K562 (cell line): ENCODE results near the gene MALSU1. TPM values are rescaled to one million over a fixed set of nuclear protein-coding genes. Genes with fewer than 3 reads are reported as not detected.

Experiments
- ATF7 ChIP-seq: fragments of 450-650 bp; IDR thresholded peaks from 2 replicates; pipeline ENCODE4 v1.7.1; 2014; ENCODE audit warnings: mild to moderate bottlenecking, moderate library complexity
- CTCF ChIP-seq, 3 experiments: IDR thresholded peaks in 2 of 3; conservative IDR thresholded peaks in 1 of 3; 2 replicates each; pipeline ENCODE4 v1.5.1; 2011 to 2012; ENCODE audit warnings: low read length in 3 of 3, mild to moderate bottlenecking in 3 of 3, control low read depth in 2 of 3, improper control_type of control experiment in 1 of 3, inconsistent platforms in 1 of 3, low read depth in 1 of 3, mixed read lengths in 1 of 3, moderate library complexity in 1 of 3; ENCODE audit not compliant: insufficient read depth in 2 of 3
- DLX4 ChIP-seq: fragments of 250-450 bp; sonication (Bioruptor Pico); IDR thresholded peaks from 2 replicates; pipeline ENCODE4 v1.6.1; 2021; ENCODE audit warnings: mild to moderate bottlenecking
- E2F1 ChIP-seq: sonication (generic); formaldehyde crosslinking; IDR thresholded peaks from 2 replicates; pipeline ENCODE4 v1.8.1; 2023; ENCODE audit warnings: mild to moderate bottlenecking, missing genetic modification reagents, moderate library complexity
- ETV6 ChIP-seq, 3 experiments: fragments of 150-350 bp in 1 of 3; sonication (generic) in 1 of 3; formaldehyde crosslinking in 1 of 3; IDR thresholded peaks; 2 replicates each; pipeline versions ENCODE4 v1.6.1 to v1.8.0; 2014 to 2022; ENCODE audit warnings: borderline replicate concordance in 2 of 3, low read depth in 2 of 3, antibody characterized with exemption in 1 of 3, low read length in 1 of 3, mild to moderate bottlenecking in 1 of 3, missing genetic modification reagents in 1 of 3
- GTF2A2 ChIP-seq: IDR thresholded peaks from 2 replicates; pipeline ENCODE4 v1.6.1; 2016; ENCODE audit warnings: mild to moderate bottlenecking, missing genetic modification characterization, missing compliant biosample characterization
- HNRNPH1 ChIP-seq: fragments of 200-400 bp; formaldehyde crosslinking; optimal IDR thresholded peaks from 2 replicates; pipeline ENCODE3; 2017; ENCODE audit warnings: low read depth, mild to moderate bottlenecking, low read length, moderate library complexity
- MXI1 ChIP-seq: IDR thresholded peaks from 2 replicates; pipeline ENCODE4 v1.6.1; 2011; ENCODE audit warnings: low read depth, mild to moderate bottlenecking, improper control_type of control experiment, low read length
- NCOA2 ChIP-seq, 2 experiments: fragments of 450-650 bp; IDR thresholded peaks; 2 replicates each; pipeline ENCODE4 v1.6.1; 2018; ENCODE audit warnings: mild to moderate bottlenecking in 2 of 2, moderate library complexity in 1 of 2; ENCODE audit not compliant: partially characterized antibody in 2 of 2
- NR2C2 ChIP-seq, 2 experiments: fragments of 200-800 bp in 1 of 2; sonication (Bioruptor generic) in 1 of 2; sonication (generic) in 1 of 2; formaldehyde crosslinking in 1 of 2; IDR thresholded peaks; 2 replicates each; pipeline versions ENCODE4 v1.6.1 to v1.8.0; 2016 to 2022; ENCODE audit warnings: mild to moderate bottlenecking in 1 of 2, missing compliant biosample characterization in 1 of 2, missing genetic modification characterization in 1 of 2, missing genetic modification reagents in 1 of 2
- TAF9B ChIP-seq: fragments of 450-650 bp; IDR thresholded peaks from 2 replicates; pipeline ENCODE4 v1.6.1; 2018; ENCODE audit warnings: mild to moderate bottlenecking; ENCODE audit not compliant: partially characterized antibody
- YBX1 ChIP-seq: fragments of 450-650 bp; IDR thresholded peaks from 2 replicates; pipeline ENCODE4 v1.7.1; 2016; ENCODE audit warnings: mild to moderate bottlenecking
- ZNF717 ChIP-seq: fragments of 250-450 bp; sonication (Bioruptor Pico); IDR thresholded peaks from 2 replicates; pipeline ENCODE4 v1.5.0; 2021
- polyA plus RNA-seq, 8 experiments: library from polyadenylated mRNA; depleted of rRNA in 4 of 8; stranded (reverse) in 5 of 8; unstranded in 3 of 8; fragments of >200 nt; fragmentation: Nextera tagmentation in 2 of 8; fragmentation: Illumina TruSeq in 1 of 8; extraction: Ambion mirVana in 2 of 8; extraction: Trizol in 1 of 8; gene quantifications; 2 replicates each; pipeline versions ENCODE4 v1.2.1 to v1.2.3, GENCODE V29; 2011 to 2014; ENCODE audit warnings: inconsistent platforms in 1 of 8, missing spikeins in 1 of 8
- total RNA-seq, 7 experiments: library from RNA; depleted of rRNA in 6 of 7; stranded (reverse); fragments of >200 nt in 6 of 7; fragmentation: Illumina TruSeq in 2 of 7; extraction: Trizol in 2 of 7; gene quantifications; 2 replicates each; pipeline versions ENCODE4 v1.2.1 to v1.2.3, GENCODE V29; 2011 to 2021; ENCODE audit warnings: low replicate concordance in 1 of 7

MALSU1 gene
- total and polyA plus RNA-seq, 9 of the 15 experiments (the other 6 are each of a cell fraction or from before 2014, with no cell fraction given): 12.3 to 308 (median 81.2) TPM

- TF ChIP-seq CTCF (IDR thresholded peaks at IDR 0.05 in 2 of 3, conservative IDR thresholded peaks at IDR 0.05 in 1 of 3; ENCODE audit: insufficient read depth in 2 of 3, low read depth in 1 of 3, low read length in 3 of 3): no peak
- TF ChIP-seq TAF9B: no peak
- TF ChIP-seq GTF2A2 (tag): no peak
- TF ChIP-seq YBX1: no peak
- TF ChIP-seq HNRNPH1: no peak
- TF ChIP-seq NR2C2 (CRISPR knock-in tag; IDR thresholded peaks at IDR 0.05): no peak
- TF ChIP-seq NR2C2 (tag; IDR thresholded peaks at IDR 0.05): no peak
- TF ChIP-seq NCOA2 (IDR thresholded peaks at IDR 0.05; ENCODE audit: partially characterized antibody in 2 of 2): no peak
- no peak for TF ChIP-seq MXI1
- TF ChIP-seq ZNF717 (CRISPR knock-in tag): no peak
- no peak for TF ChIP-seq E2F1
- no peak for TF ChIP-seq ETV6 (IDR thresholded peaks at IDR 0.05; ENCODE audit: borderline replicate concordance in 1 of 2, low read depth in 2 of 2, low read length in 1 of 2)
- TF ChIP-seq ETV6 (CRISPR knock-in tag; IDR thresholded peaks at IDR 0.05; ENCODE audit: borderline replicate concordance): no peak
- TF ChIP-seq DLX4 (CRISPR knock-in tag): no peak
- no peak for TF ChIP-seq ATF7
Measured at GRCh38 chr7:23347033-23347681, 48.0 kb downstream of the MALSU1 start (continued).
